ENCODE results near the gene LLGL2. TPM values are rescaled to one million over a fixed set of nuclear protein-coding genes. Genes with fewer than 3 reads are reported as not detected.

Gene LLGL2
- total RNA-seq, 4 donors from 2014 or later: 221 to 563 (median 300) TPM

DNA sequence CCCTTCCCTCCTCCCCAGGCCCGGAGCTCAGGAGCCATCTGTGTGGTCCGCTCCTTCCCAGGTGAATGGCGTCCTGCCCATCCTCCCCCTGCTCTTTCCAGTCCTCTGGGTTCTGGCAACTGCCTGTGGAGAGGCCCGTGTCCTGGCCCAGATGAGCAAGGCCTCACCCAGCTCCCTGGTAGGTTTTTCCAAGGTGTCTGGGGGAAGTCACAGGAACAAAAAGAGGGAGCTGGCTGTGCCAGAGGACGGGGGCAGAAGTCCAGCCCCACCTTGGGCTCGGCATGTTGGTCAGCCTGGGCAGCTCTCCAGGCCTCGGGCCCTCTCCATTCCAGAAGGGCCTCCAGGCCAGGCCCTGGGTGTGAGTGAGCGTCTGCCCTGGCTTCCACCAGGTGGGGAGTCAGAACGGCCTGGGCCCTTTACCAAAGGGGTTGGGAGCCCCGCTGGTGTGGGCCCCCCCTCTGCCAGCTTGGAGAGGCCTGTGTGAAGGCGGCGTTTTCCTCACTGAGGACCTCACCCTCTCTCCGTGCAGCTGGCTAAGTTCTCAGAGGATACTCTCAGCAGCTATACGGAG is 35.2 kb upstream of the LLGL2 start:
- H3K36me3 ChIP-seq: peaks cover 0 to 48% (median 0%) of the 10 kb centered on the region in 3 donors
- DNase-seq: peak in 2 of 3 donors; percentile 79 to 84

DNA sequence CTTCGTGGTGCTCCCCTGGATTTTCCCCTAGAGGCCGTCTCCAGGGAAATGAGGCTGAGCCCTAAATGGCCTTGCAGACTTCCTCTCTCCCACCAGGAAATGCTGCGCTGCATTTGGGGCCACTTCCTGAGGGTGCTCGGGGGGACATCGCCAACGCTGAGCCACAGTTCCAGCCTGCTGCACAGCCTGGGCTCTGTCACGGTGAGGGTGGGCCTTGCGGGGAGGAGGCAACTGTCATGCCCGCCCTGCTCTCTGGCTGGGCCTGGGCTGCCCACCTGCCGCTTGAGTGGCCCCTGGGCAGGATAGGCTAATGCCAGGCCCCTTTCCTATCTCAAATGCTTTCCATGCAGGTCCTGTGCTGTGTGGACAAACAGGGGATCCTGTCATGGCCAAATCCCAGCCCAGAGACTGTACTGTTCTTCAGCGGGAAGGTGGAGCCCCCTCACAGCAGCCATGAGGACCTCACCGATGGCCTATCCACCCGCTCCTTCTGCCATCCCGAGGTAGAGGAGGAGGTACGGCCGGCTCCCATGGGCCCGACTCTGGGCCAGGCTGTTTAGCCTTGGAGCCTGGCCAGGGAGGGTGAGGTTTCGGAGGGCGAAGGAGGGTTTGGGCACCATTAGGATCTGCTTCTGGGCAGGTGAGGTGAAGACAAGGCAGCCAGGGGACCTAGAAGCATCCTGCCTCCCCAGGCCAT is 34.4 kb upstream of the LLGL2 start:
- DNase-seq: no peak
- TF ChIP-seq POLR2A (IDR thresholded peaks at IDR 0.05): no peak
- TF ChIP-seq, protein P1, sequence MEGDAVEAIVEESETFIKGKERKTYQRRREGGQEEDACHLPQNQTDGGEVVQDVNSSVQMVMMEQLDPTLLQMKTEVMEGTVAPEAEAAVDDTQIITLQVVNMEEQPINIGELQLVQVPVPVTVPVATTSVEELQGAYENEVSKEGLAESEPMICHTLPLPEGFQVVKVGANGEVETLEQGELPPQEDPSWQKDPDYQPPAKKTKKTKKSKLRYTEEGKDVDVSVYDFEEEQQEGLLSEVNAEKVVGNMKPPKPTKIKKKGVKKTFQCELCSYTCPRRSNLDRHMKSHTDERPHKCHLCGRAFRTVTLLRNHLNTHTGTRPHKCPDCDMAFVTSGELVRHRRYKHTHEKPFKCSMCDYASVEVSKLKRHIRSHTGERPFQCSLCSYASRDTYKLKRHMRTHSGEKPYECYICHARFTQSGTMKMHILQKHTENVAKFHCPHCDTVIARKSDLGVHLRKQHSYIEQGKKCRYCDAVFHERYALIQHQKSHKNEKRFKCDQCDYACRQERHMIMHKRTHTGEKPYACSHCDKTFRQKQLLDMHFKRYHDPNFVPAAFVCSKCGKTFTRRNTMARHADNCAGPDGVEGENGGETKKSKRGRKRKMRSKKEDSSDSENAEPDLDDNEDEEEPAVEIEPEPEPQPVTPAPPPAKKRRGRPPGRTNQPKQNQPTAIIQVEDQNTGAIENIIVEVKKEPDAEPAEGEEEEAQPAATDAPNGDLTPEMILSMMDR (IDR thresholded peaks at IDR 0.05): no peak
- no peaks in the 10 kb centered on the region for H3K9me3 ChIP-seq
- H3K4me1 ChIP-seq: peaks cover 0 to 33% (median 6%) of the 10 kb centered on the region in 4 donors
- H3K36me3 ChIP-seq: peaks cover 0 to 57% (median 0%) of the 10 kb centered on the region in 3 donors
- H3K27me3 ChIP-seq: no peaks in the 10 kb centered on the region
- H3K27ac ChIP-seq: peak overlapping the region in 3 of 4 donors; percentile 60 to 78 (median 71)
- no peak overlapping the region for H3K4me3 ChIP-seq

More for the DNA sequence above, 35.2 kb upstream of the LLGL2 start:
- Histone ChIP-seq H3K4me1 (peaks cover 0 to 33% (median 6%) of the 10 kb centered on the region in 4 donors), H3K27me3 (no peaks in the 10 kb centered on the region), H3K4me3 (no peak overlapping the region), H3K9me3 (no peaks in the 10 kb centered on the region), H3K27ac (peak overlapping the region in 3 of 4 donors; percentile 60 to 78 (median 71))
- TF ChIP-seq, protein P1 (IDR thresholded peaks at IDR 0.05): no peak
- TF ChIP-seq POLR2A (IDR thresholded peaks at IDR 0.05): peak in 1 of 2 donors; percentile 32

DNA sequence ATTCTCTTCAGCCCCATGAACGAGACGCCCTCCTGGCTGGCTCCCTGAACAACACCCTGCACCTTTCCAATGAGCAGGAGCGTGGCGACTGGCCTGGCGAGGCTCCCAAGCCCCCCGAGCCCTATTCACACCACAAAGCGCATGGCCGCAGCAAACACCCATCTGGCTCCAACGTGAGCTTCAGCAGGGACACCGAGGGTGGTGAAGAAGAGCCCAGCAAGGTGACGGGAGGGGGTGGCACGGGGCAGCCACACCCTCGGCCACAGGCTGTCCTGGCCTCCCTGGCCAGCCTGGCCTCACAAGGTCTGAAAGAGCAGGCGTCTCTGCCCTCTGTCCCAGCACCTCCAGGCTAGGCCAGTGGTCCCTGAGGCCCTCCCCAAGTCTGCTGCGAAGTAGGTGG is 33.8 kb upstream of the LLGL2 start:
- Histone ChIP-seq H3K4me1 (peaks cover 0 to 33% (median 6%) of the 10 kb centered on the region in 4 donors), H3K4me3 (no peak overlapping the region), H3K9me3 (no peaks in the 10 kb centered on the region), H3K27me3 (no peaks in the 10 kb centered on the region), H3K27ac (no peak overlapping the region), H3K36me3 (peaks cover 0 to 63% (median 0%) of the 10 kb centered on the region in 3 donors)
- DNase-seq: no peak
- TF ChIP-seq POLR2A (IDR thresholded peaks at IDR 0.05): no peak
- TF ChIP-seq, protein P1 (IDR thresholded peaks at IDR 0.05): no peak

DNA sequence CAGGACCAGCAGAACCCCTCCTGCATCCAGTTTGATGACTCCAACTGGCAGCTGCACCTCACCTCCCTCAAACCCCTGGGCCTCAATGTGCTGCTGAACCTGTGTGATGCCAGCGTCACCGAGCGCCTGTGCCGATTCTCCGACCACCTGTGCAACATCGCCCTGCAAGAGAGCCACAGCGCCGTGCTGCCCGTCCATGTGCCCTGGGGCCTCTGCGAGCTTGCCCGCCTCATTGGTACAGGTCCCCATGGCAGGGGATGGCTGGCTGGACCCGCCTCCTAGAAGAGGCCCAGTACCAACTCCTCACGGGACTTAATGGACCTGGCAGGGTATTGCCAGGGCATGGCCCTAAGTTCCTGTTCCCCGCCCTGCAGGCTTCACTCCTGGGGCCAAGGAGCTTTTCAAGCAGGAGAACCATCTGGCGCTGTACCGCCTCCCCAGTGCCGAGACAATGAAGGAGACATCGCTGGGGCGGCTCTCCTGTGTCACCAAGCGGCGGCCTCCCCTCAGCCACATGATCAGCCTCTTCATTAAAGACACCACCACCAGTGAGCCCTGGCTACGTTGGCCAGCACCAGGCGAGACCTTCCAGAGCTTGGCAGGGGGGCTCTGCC is 32.8 kb upstream of the LLGL2 start:
- Histone ChIP-seq H3K36me3 (peaks cover 0 to 70% (median 0%) of the 10 kb centered on the region in 3 donors), H3K4me3 (no peak overlapping the region), H3K4me1 (peaks cover 0 to 24% (median 5%) of the 10 kb centered on the region in 4 donors), H3K9me3 (no peaks in the 10 kb centered on the region), H3K27me3 (no peaks in the 10 kb centered on the region), H3K27ac (no peak overlapping the region)
- DNase-seq: no peak
- TF ChIP-seq, protein P1 (IDR thresholded peaks at IDR 0.05): no peak
- TF ChIP-seq POLR2A (IDR thresholded peaks at IDR 0.05): no peak

DNA sequence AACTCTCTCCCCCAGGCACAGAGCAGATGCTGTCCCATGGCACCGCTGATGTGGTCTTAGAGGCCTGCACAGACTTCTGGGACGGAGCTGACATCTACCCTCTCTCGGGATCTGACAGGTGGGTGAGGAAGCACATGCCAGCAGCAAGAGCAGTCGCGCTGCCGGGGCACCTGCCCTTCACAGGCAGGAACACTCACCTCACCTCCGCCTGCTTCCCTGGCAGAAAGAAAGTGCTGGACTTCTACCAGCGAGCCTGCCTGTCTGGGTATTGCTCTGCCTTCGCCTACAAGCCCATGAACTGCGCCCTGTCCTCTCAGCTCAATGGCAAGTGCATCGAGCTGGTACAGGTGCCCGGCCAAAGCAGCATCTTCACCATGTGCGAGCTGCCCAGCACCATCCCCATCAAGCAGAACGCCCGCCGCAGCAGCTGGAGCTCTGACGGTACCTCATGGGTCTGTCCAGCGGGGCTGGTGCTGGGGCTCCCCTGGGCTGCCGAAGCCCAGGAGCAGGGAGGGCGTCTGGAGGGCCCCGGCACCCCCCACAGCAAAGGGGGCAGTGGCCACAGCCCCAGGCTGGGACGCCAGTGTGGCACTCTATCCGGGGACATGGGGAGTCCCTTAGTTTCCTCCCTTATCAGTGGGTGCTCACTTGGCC is 31.9 kb upstream of the LLGL2 start:
- Histone ChIP-seq H3K27me3 (no peaks in the 10 kb centered on the region), H3K4me1 (peaks cover 0 to 18% (median 0%) of the 10 kb centered on the region in 4 donors), H3K4me3 (no peak overlapping the region), H3K36me3 (peaks cover 0 to 79% (median 0%) of the 10 kb centered on the region in 3 donors), H3K27ac (no peak overlapping the region), H3K9me3 (no peaks in the 10 kb centered on the region)
- no peak for TF ChIP-seq POLR2A (IDR thresholded peaks at IDR 0.05)
- TF ChIP-seq, protein P1 (IDR thresholded peaks at IDR 0.05): no peak
- no peak for DNase-seq
